ENCODE measurements around the gene ATP10A. TPM values are rescaled to one million over a fixed set of nuclear protein-coding genes. Genes with fewer than 3 reads are reported as not detected.

The ATP10A gene
- polyA plus RNA-seq, 1 donor from 2014 or later, result not detected

GRCh38 chr15:25866251-25866650 is 3.1 kb upstream of the ATP10A start:
- Histone ChIP-seq H3K4me3 (ENCODE audit: low read length) (no peak overlapping the region), H3K9me3 (ENCODE audit: low read length) (no peaks in the 10 kb centered on the region), H3K79me2 (replicated peaks; ENCODE audit: insufficient read depth, low read length) (no peaks in the 10 kb centered on the region), H4K20me1 (ENCODE audit: insufficient read depth) (no peaks in the 10 kb centered on the region), H2AFZ (ENCODE audit: low read depth, low read length) (no peak overlapping the region), H3F3A (ENCODE audit: insufficient read depth, low read length, poor library complexity, severe bottlenecking) (no peaks in the 10 kb centered on the region), H3K9me2 (ENCODE audit: insufficient read depth, low read length) (no peaks in the 10 kb centered on the region), H3K4me2 (ENCODE audit: low read length) (no peak overlapping the region), H3K9ac (ENCODE audit: low read length) (no peak overlapping the region), H3K27ac (ENCODE audit: low read length) (no peak overlapping the region), H3K36me3 (ENCODE audit: insufficient read depth, low read length) (no peaks in the 10 kb centered on the region), H3K27me3 (ENCODE audit: insufficient read depth, low read depth, low read length) (peaks cover 31% of the 10 kb centered on the region)
- TF ChIP-seq RAD21 (conservative IDR thresholded peaks at IDR 0.05) (no peak), TAF1 (IDR thresholded peaks at IDR 0.05; ENCODE audit: low read depth) (no peak), EZH2 (IDR thresholded peaks at IDR 0.05; ENCODE audit: borderline replicate concordance, insufficient read depth, low read length, poor library complexity, severe bottlenecking) (no peak), SMC3 (conservative IDR thresholded peaks at IDR 0.05; ENCODE audit: poor library complexity) (no peak), EP300 (conservative IDR thresholded peaks at IDR 0.05; ENCODE audit: poor library complexity, severe bottlenecking) (no peak), MXI1 (conservative IDR thresholded peaks at IDR 0.05; ENCODE audit: poor library complexity, severe bottlenecking) (no peak), POLR2AphosphoS5 (IDR thresholded peaks at IDR 0.05) (no peak)
- TF ChIP-seq, protein P1, sequence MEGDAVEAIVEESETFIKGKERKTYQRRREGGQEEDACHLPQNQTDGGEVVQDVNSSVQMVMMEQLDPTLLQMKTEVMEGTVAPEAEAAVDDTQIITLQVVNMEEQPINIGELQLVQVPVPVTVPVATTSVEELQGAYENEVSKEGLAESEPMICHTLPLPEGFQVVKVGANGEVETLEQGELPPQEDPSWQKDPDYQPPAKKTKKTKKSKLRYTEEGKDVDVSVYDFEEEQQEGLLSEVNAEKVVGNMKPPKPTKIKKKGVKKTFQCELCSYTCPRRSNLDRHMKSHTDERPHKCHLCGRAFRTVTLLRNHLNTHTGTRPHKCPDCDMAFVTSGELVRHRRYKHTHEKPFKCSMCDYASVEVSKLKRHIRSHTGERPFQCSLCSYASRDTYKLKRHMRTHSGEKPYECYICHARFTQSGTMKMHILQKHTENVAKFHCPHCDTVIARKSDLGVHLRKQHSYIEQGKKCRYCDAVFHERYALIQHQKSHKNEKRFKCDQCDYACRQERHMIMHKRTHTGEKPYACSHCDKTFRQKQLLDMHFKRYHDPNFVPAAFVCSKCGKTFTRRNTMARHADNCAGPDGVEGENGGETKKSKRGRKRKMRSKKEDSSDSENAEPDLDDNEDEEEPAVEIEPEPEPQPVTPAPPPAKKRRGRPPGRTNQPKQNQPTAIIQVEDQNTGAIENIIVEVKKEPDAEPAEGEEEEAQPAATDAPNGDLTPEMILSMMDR (IDR thresholded peaks at IDR 0.05; ENCODE audit: poor library complexity, severe bottlenecking), result no peak
- TF ChIP-seq, protein P2, sequence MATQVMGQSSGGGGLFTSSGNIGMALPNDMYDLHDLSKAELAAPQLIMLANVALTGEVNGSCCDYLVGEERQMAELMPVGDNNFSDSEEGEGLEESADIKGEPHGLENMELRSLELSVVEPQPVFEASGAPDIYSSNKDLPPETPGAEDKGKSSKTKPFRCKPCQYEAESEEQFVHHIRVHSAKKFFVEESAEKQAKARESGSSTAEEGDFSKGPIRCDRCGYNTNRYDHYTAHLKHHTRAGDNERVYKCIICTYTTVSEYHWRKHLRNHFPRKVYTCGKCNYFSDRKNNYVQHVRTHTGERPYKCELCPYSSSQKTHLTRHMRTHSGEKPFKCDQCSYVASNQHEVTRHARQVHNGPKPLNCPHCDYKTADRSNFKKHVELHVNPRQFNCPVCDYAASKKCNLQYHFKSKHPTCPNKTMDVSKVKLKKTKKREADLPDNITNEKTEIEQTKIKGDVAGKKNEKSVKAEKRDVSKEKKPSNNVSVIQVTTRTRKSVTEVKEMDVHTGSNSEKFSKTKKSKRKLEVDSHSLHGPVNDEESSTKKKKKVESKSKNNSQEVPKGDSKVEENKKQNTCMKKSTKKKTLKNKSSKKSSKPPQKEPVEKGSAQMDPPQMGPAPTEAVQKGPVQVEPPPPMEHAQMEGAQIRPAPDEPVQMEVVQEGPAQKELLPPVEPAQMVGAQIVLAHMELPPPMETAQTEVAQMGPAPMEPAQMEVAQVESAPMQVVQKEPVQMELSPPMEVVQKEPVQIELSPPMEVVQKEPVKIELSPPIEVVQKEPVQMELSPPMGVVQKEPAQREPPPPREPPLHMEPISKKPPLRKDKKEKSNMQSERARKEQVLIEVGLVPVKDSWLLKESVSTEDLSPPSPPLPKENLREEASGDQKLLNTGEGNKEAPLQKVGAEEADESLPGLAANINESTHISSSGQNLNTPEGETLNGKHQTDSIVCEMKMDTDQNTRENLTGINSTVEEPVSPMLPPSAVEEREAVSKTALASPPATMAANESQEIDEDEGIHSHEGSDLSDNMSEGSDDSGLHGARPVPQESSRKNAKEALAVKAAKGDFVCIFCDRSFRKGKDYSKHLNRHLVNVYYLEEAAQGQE (IDR thresholded peaks at IDR 0.05; ENCODE audit: borderline replicate concordance), result no peak

- H3K27ac ChIP-seq (ENCODE audit: low read length), result no peak overlapping the region
- H3K27me3 ChIP-seq (ENCODE audit: insufficient read depth, low read depth, low read length), result peaks cover 39% of the 10 kb centered on the region
- TF ChIP-seq MXI1 (conservative IDR thresholded peaks at IDR 0.05; ENCODE audit: poor library complexity, severe bottlenecking) (no peak), EP300 (conservative IDR thresholded peaks at IDR 0.05; ENCODE audit: poor library complexity, severe bottlenecking) (no peak), TAF1 (IDR thresholded peaks at IDR 0.05; ENCODE audit: low read depth) (no peak), SMC3 (conservative IDR thresholded peaks at IDR 0.05; ENCODE audit: poor library complexity) (no peak), EZH2 (IDR thresholded peaks at IDR 0.05; ENCODE audit: borderline replicate concordance, insufficient read depth, low read length, poor library complexity, severe bottlenecking) (no peak), RAD21 (conservative IDR thresholded peaks at IDR 0.05) (no peak), POLR2AphosphoS5 (IDR thresholded peaks at IDR 0.05) (no peak)
- TF ChIP-seq, protein P1 (IDR thresholded peaks at IDR 0.05; ENCODE audit: poor library complexity, severe bottlenecking), result no peak
- TF ChIP-seq, protein P2 (IDR thresholded peaks at IDR 0.05; ENCODE audit: borderline replicate concordance), result no peak
- no peaks in the 10 kb centered on the region for H3K9me3 ChIP-seq (ENCODE audit: low read length)
- H2AFZ ChIP-seq (ENCODE audit: low read depth, low read length), result no peak overlapping the region
- H3K9me2 ChIP-seq (ENCODE audit: insufficient read depth, low read length), result no peaks in the 10 kb centered on the region
- H3F3A ChIP-seq (ENCODE audit: insufficient read depth, low read length, poor library complexity, severe bottlenecking), result no peaks in the 10 kb centered on the region
- no peaks in the 10 kb centered on the region for H3K36me3 ChIP-seq (ENCODE audit: insufficient read depth, low read length)
- no peak overlapping the region for H3K4me3 ChIP-seq (ENCODE audit: low read length)
- H3K9ac ChIP-seq (ENCODE audit: low read length), result no peak overlapping the region
- no peaks in the 10 kb centered on the region for H3K79me2 ChIP-seq (replicated peaks; ENCODE audit: insufficient read depth, low read length)
- H3K4me2 ChIP-seq (ENCODE audit: low read length), result no peak overlapping the region
- no peaks in the 10 kb centered on the region for H4K20me1 ChIP-seq (ENCODE audit: insufficient read depth)
These were observed 1.8 kb upstream of the ATP10A start for GRCh38 chr15:25864966-25865365.

All from neural cell (in vitro differentiated cells).